Endodermal cell (in vitro differentiated cells): ENCODE measurements around the gene DIP2B. TPM values are rescaled to one million over a fixed set of nuclear protein-coding genes. Genes with fewer than 3 reads are reported as not detected.
A peak's percentile ranks its signal among the peaks of the same experiment; 100 is the strongest.

Experiments
- DNase-seq: peaks from one replicate; pipeline ENCODE4 v3.0.0-alpha.2; 2017
- H3K27ac ChIP-seq: 2 replicates; pipeline ENCODE4 v1.5.1; 2013; ENCODE audit warnings: mild to moderate bottlenecking, low read depth, low read length, moderate library complexity
- H3K27me3 ChIP-seq: 2 replicates; pipeline ENCODE4 v1.6.1; 2013; ENCODE audit warnings: mild to moderate bottlenecking, low read length, moderate library complexity; ENCODE audit not compliant: insufficient read depth, control insufficient read depth, poor library complexity, severe bottlenecking
- H3K36me3 ChIP-seq: 2 replicates; pipeline ENCODE4 v1.7.0; 2013; ENCODE audit warnings: mild to moderate bottlenecking, low read length, moderate library complexity; ENCODE audit not compliant: control insufficient read depth, insufficient read depth
- H3K4me1 ChIP-seq: one replicate; pipeline ENCODE4 v1.7.0; 2013; ENCODE audit warnings: low read length; ENCODE audit not compliant: control insufficient read depth, insufficient read depth
- H3K4me3 ChIP-seq: 2 replicates; pipeline ENCODE4 v1.5.1; 2013; ENCODE audit warnings: mild to moderate bottlenecking, low read length, moderate library complexity
- H3K9ac ChIP-seq: 2 replicates; pipeline ENCODE4 v1.6.1; 2013; ENCODE audit warnings: mild to moderate bottlenecking, low read length, moderate library complexity; ENCODE audit not compliant: poor library complexity, severe bottlenecking; ENCODE audit errors: extremely low read depth
- H3K9me3 ChIP-seq: 2 replicates; pipeline ENCODE4 v1.6.1; 2013; ENCODE audit warnings: mild to moderate bottlenecking, low read length, moderate library complexity; ENCODE audit not compliant: control insufficient read depth
- H3K27ac Mint-ChIP-seq: 2 replicates; pipeline ENCODE4 v1.8.0; 2020; ENCODE audit warnings: mixed read lengths
- H3K27me3 Mint-ChIP-seq: 2 replicates; pipeline ENCODE4 v1.8.0; 2021; ENCODE audit warnings: mild to moderate bottlenecking, mixed read lengths; ENCODE audit not compliant: insufficient read depth
- H3K36me3 Mint-ChIP-seq: 2 replicates; pipeline ENCODE4 v1.8.0; 2020; ENCODE audit warnings: low read depth, mixed read lengths
- H3K4me1 Mint-ChIP-seq: 2 replicates; pipeline ENCODE4 v1.8.0; 2020; ENCODE audit warnings: mixed read lengths
- H3K4me3 Mint-ChIP-seq: 2 replicates; pipeline ENCODE4 v1.8.0; 2020; ENCODE audit warnings: mild to moderate bottlenecking, moderate library complexity, mixed read lengths
- H3K9me3 Mint-ChIP-seq: 2 replicates; pipeline ENCODE4 v1.8.0; 2020; ENCODE audit warnings: mild to moderate bottlenecking, mixed read lengths
- WGBS, 2 experiments: methylation state at CpG; one replicate each; pipeline versions ENCODE4 v1.1.5 to v1.1.7; 2013; ENCODE audit warnings: missing lambda C conversion rate in 2 of 2, mixed read lengths in 1 of 2; ENCODE audit not compliant: insufficient coverage in 1 of 2, insufficient read length in 1 of 2; 5-methylcytosine and 5-hydroxymethylcytosine counted together
- total RNA-seq, 2 donors: library from RNA; stranded (reverse); fragmentation: NEBNext Ultra II Directional in 1 of 2; extraction: Animal tissue kit (Norgen Biotek cat#: 25700) in 1 of 2; gene quantifications; 2 replicates in 1 of 2; 3 replicates in 1 of 2; pipeline ENCODE4 v1.2.1, GENCODE V29; 2021
- TF ChIP-seq, protein P1 (sequence below): fragments of 200-600 bp; sonication (generic); conservative IDR thresholded peaks from 2 replicates; pipeline ENCODE4 v1.5.0; 2021; ENCODE audit warnings: antibody characterized with exemption, mild to moderate bottlenecking

DIP2B gene
- total RNA-seq, 2 donors from 2014 or later = 20.6 to 21.3 TPM

DNA sequence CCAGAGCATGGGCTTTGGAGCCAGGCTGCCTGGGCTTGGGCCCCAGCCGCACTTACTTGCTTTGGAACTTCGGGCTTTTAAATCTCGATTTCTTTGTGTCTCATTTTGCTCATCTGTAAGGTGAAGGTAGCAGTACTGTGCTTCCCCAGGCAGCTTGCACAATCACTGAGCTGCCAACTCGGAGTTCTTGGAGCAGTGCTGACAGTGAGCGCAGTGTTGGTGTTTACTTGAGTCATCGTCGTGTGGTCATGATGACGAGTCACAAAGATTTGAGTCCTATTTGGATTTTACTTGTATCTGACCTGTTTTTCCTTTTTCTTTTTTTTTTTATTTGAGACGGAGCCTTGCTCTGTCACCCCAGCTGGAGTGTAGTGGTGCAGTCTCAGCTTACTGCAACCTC is 227.8 kb downstream of the DIP2B start:
- Mint-ChIP-seq H3K4me1 (no peaks in the 10 kb centered on the region), H3K27me3 (no peaks in the 10 kb centered on the region), H3K36me3 (peaks cover 63% of the 10 kb centered on the region), H3K4me3 (no peak overlapping the region), H3K27ac (peak overlapping the region; percentile 50), H3K9me3 (no peaks in the 10 kb centered on the region)
- TF ChIP-seq, protein P1, sequence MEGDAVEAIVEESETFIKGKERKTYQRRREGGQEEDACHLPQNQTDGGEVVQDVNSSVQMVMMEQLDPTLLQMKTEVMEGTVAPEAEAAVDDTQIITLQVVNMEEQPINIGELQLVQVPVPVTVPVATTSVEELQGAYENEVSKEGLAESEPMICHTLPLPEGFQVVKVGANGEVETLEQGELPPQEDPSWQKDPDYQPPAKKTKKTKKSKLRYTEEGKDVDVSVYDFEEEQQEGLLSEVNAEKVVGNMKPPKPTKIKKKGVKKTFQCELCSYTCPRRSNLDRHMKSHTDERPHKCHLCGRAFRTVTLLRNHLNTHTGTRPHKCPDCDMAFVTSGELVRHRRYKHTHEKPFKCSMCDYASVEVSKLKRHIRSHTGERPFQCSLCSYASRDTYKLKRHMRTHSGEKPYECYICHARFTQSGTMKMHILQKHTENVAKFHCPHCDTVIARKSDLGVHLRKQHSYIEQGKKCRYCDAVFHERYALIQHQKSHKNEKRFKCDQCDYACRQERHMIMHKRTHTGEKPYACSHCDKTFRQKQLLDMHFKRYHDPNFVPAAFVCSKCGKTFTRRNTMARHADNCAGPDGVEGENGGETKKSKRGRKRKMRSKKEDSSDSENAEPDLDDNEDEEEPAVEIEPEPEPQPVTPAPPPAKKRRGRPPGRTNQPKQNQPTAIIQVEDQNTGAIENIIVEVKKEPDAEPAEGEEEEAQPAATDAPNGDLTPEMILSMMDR = no peak
- WGBS, 2 experiments = 95 to 96% methylated on average over 8 to 9 of the region's 9 CpGs
- Histone ChIP-seq H3K9ac (no peak overlapping the region), H3K4me3 (no peak overlapping the region), H3K27ac (no peak overlapping the region), H3K9me3 (no peaks in the 10 kb centered on the region), H3K27me3 (no peaks in the 10 kb centered on the region), H3K36me3 (peaks cover 70% of the 10 kb centered on the region), H3K4me1 (no peaks in the 10 kb centered on the region)
- DNase-seq = no peak

- Mint-ChIP-seq H3K27ac (peak overlapping the region; percentile 52), H3K9me3 (no peaks in the 10 kb centered on the region), H3K27me3 (no peaks in the 10 kb centered on the region), H3K4me1 (no peaks in the 10 kb centered on the region), H3K36me3 (peaks cover 60% of the 10 kb centered on the region), H3K4me3 (no peak overlapping the region)
- no peak overlapping the region for H3K9ac ChIP-seq
- H3K4me1 ChIP-seq = no peaks in the 10 kb centered on the region
- DNase-seq = no peak
- no peak overlapping the region for H3K4me3 ChIP-seq
- 92 to 100% methylated on average over 3 of the region's 3 CpGs for WGBS, 2 experiments
- H3K27ac ChIP-seq = peak overlapping the region; percentile 36
- TF ChIP-seq, protein P1 = no peak
- peaks cover 63% of the 10 kb centered on the region for H3K36me3 ChIP-seq
- no peaks in the 10 kb centered on the region for H3K9me3 ChIP-seq
- H3K27me3 ChIP-seq = no peaks in the 10 kb centered on the region
Measured at GRCh38 chr12:50733706-50734105, 228.9 kb downstream of the DIP2B start.

GRCh38 chr12:50734409-50735263 is 229.9 kb downstream of the DIP2B start:
- Mint-ChIP-seq H3K36me3 (peaks cover 62% of the 10 kb centered on the region), H3K4me1 (no peaks in the 10 kb centered on the region), H3K27ac (no peak overlapping the region), H3K9me3 (no peaks in the 10 kb centered on the region), H3K4me3 (no peak overlapping the region), H3K27me3 (no peaks in the 10 kb centered on the region)
- TF ChIP-seq, protein P1 = peak; percentile 88
- peaks cover 64% of the 10 kb centered on the region for H3K36me3 ChIP-seq
- no peaks in the 10 kb centered on the region for H3K9me3 ChIP-seq
- no peak overlapping the region for H3K27ac ChIP-seq
- DNase-seq = peak; percentile 85
- H3K27me3 ChIP-seq = no peaks in the 10 kb centered on the region
- H3K9ac ChIP-seq = no peak overlapping the region
- no peaks in the 10 kb centered on the region for H3K4me1 ChIP-seq
- WGBS, 2 experiments = 88 to 92% methylated on average over 5 to 10 of the region's 10 CpGs
- no peak overlapping the region for H3K4me3 ChIP-seq
